ENCODE measurements around the gene CHAF1A.

DNA sequence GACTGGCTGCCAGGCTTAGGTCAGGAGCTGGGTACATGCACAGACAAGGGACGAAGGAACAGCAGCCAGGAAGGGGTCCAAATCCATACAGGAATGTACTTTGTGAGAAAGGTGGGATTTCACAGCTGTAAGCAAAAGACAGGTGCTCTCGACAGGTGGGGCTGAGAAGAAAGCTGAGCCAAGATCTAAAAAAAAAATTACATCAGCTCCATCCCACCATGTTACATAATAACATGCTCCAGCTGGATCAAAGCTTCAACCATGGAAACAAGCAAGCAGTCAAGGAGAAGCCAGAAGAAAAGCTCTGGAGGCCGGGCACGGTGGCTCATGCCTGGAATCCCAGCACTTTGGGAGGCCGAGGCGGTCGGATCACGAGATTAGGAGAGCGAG lies 47.2 kb downstream of the CHAF1A start:
- TF ChIP-seq, protein P1, sequence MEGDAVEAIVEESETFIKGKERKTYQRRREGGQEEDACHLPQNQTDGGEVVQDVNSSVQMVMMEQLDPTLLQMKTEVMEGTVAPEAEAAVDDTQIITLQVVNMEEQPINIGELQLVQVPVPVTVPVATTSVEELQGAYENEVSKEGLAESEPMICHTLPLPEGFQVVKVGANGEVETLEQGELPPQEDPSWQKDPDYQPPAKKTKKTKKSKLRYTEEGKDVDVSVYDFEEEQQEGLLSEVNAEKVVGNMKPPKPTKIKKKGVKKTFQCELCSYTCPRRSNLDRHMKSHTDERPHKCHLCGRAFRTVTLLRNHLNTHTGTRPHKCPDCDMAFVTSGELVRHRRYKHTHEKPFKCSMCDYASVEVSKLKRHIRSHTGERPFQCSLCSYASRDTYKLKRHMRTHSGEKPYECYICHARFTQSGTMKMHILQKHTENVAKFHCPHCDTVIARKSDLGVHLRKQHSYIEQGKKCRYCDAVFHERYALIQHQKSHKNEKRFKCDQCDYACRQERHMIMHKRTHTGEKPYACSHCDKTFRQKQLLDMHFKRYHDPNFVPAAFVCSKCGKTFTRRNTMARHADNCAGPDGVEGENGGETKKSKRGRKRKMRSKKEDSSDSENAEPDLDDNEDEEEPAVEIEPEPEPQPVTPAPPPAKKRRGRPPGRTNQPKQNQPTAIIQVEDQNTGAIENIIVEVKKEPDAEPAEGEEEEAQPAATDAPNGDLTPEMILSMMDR (IDR thresholded peaks at IDR 0.05; ENCODE audit: low read depth, low read length, poor library complexity, severe bottlenecking) = no peak
- no peak for TF ChIP-seq EZH2phosphoT487 (IDR thresholded peaks at IDR 0.05; ENCODE audit: borderline replicate concordance, low read length)
